Gastroesophageal sphincter (tissue), 3 donors: ENCODE measurements around the gene ABRAXAS1.

Source experiments
- POLR2A ChIP-seq, 2 donors: fragments of 450-650 bp; IDR thresholded peaks; one replicate each; pipeline ENCODE4 v1.6.1; 2017; ENCODE audit warnings: antibody characterized with exemption in 2 of 2, mild to moderate bottlenecking in 2 of 2, moderate library complexity in 1 of 2
- POLR2AphosphoS5 ChIP-seq: sonication (generic); formaldehyde crosslinking; IDR thresholded peaks from one replicate; pipeline ENCODE4 v1.6.1; 2017; ENCODE audit warnings: antibody characterized with exemption
- TF ChIP-seq, protein P1 (sequence below), 4 experiments: fragments of 200-600 bp in 2 of 4; fragments of 450-650 bp in 2 of 4; sonication (generic) in 1 of 4; IDR thresholded peaks; one replicate each; pipeline ENCODE4 v1.5.1; 2017 to 2019; ENCODE audit warnings: antibody characterized with exemption in 4 of 4, mild to moderate bottlenecking in 2 of 4, moderate library complexity in 2 of 4

DNA sequence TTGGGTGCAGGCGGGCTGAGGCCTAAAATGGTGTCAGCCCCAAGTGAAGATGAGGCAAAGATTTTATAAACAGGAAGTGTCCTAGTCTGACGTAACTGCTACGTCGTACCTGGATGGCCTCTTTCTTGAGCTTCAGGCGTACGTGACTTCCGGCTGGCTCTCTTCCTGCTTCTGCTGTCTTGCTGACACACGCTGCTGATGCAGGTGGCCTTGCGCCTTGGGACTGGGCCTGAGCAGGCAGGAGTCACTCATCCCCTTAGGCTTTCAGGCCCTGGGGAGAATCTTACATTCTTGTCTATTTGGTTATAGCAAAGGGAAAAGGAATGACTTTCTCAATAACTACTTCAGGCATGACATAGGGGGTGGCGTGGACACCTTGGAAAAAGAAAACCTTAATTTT lies 20.1 kb upstream of the ABRAXAS1 start:
- TF ChIP-seq, protein P1, sequence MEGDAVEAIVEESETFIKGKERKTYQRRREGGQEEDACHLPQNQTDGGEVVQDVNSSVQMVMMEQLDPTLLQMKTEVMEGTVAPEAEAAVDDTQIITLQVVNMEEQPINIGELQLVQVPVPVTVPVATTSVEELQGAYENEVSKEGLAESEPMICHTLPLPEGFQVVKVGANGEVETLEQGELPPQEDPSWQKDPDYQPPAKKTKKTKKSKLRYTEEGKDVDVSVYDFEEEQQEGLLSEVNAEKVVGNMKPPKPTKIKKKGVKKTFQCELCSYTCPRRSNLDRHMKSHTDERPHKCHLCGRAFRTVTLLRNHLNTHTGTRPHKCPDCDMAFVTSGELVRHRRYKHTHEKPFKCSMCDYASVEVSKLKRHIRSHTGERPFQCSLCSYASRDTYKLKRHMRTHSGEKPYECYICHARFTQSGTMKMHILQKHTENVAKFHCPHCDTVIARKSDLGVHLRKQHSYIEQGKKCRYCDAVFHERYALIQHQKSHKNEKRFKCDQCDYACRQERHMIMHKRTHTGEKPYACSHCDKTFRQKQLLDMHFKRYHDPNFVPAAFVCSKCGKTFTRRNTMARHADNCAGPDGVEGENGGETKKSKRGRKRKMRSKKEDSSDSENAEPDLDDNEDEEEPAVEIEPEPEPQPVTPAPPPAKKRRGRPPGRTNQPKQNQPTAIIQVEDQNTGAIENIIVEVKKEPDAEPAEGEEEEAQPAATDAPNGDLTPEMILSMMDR (IDR thresholded peaks at IDR 0.05), result no peak
- TF ChIP-seq POLR2AphosphoS5 (no peak), POLR2A (IDR thresholded peaks at IDR 0.05) (no peak)
